C4-2B (cell line): ENCODE data around the gene ADGRB3.

ENCODE experiments used
- CTCF ChIP-seq: fragments of 450-650 bp; conservative IDR thresholded peaks from 2 replicates; pipeline ENCODE4 v1.5.1; 2017; ENCODE audit warnings: mild to moderate bottlenecking
- ZFX ChIP-seq: fragments of 450-650 bp; IDR thresholded peaks from 2 replicates; pipeline ENCODE4 v1.6.1; 2017

- TF ChIP-seq CTCF (no peak), ZFX (no peak)
Measured at GRCh38 chr6:68834551-68834950, 199.5 kb downstream of the ADGRB3 start.
